Activated CD4-positive, alpha-beta memory T cell treated with anti-CD3 and anti-CD28 coated beads, Interleukin-2, amount 10 ng/mL, durations not matched to agents 7 days and 5 days (primary cell): ENCODE measurements around the gene APOD. TPM values are rescaled to one million over a fixed set of nuclear protein-coding genes. Genes with fewer than 3 reads are reported as not detected.

Experiments used
- CTCF ChIA-PET: fragments of 350-600 bp; sonication (Branson Sonifier 250); formaldehyde crosslinking; loops from one replicate; lab custom pipeline; 2021; ENCODE audit warnings: antibody characterized with exemption, inconsistent platforms; lab: Charles Lee
- POLR2A ChIA-PET: fragments of 350-600 bp; sonication (Branson Sonifier 250); formaldehyde crosslinking; loops from one replicate; lab custom pipeline; 2021; ENCODE audit warnings: antibody characterized with exemption; lab: Charles Lee
- DNase-seq: peaks from one replicate; pipeline ENCODE4 v3.0.0-alpha.2; 2020
- H3K27ac Mint-ChIP-seq: one replicate; pipeline ENCODE4 v1.8.0; 2021; ENCODE audit warnings: mild to moderate bottlenecking, mixed read lengths
- H3K27me3 Mint-ChIP-seq: one replicate; pipeline ENCODE4 v1.8.0; 2021; ENCODE audit warnings: mixed read lengths
- H3K36me3 Mint-ChIP-seq: one replicate; pipeline ENCODE4 v1.8.0; 2021; ENCODE audit warnings: low read depth, mixed read lengths
- H3K4me1 Mint-ChIP-seq: one replicate; pipeline ENCODE4 v1.8.0; 2021; ENCODE audit warnings: mixed read lengths
- H3K4me3 Mint-ChIP-seq: one replicate; pipeline ENCODE4 v1.8.0; 2021; ENCODE audit warnings: mild to moderate bottlenecking, mixed read lengths
- H3K9me3 Mint-ChIP-seq: one replicate; pipeline ENCODE4 v1.8.0; 2021; ENCODE audit warnings: mixed read lengths
- total RNA-seq, 2 experiments: library from RNA; stranded (reverse); gene quantifications; one replicate each; pipeline ENCODE4 v1.2.3, GENCODE V29; 2021

Gene APOD
- total RNA-seq, 2 experiments from 2014 or later, result not detected

DNA sequence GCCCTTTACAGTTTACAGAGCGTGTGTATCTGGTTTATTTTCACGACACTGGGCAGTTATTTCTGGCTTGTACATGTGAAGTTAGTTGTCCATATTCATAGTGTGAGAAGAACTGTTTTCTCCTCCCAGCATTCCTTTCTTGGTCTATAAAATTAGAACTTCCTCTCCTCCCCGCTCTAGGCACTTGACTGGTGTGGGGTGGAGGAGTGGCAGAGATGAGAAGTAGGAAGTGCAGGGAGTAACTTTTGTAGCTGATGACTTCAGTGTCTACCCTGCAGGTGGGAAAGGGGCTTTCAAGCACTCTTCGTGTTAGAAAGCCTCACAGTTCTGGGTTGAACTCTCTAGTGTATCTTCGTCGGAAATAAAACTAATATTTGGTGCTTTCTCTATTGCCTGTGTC lies 13.4 kb downstream of the APOD start:
- H3K9me3 Mint-ChIP-seq, result no peaks in the 10 kb centered on the region
- H3K27ac Mint-ChIP-seq, result no peak overlapping the region
- ChIA-PET POLR2A (interaction anchor here (1.7 kb wide), 1 partner anchor 27 kb away, joined by 4 read pairs; the partner anchor contains the start of gene PPP1R2), CTCF (interaction anchor here (1.0 to 1.1 kb wide), 2 partner anchors 13 to 299 kb away, joined by 3 to 4 read pairs; partner anchors contain the start of genes APOD and XXYLT1)
- DNase-seq, result no peak
- H3K4me3 Mint-ChIP-seq, result no peak overlapping the region
- H3K36me3 Mint-ChIP-seq, result no peaks in the 10 kb centered on the region
- H3K27me3 Mint-ChIP-seq, result peaks cover 5% of the 10 kb centered on the region
- no peaks in the 10 kb centered on the region for H3K4me1 Mint-ChIP-seq

GRCh38 chr3:195568630-195569029 lies 15.1 kb downstream of the APOD start:
- H3K4me1 Mint-ChIP-seq, result no peaks in the 10 kb centered on the region
- H3K36me3 Mint-ChIP-seq, result no peaks in the 10 kb centered on the region
- H3K27ac Mint-ChIP-seq, result no peak overlapping the region
- no peak overlapping the region for H3K4me3 Mint-ChIP-seq
- no peaks in the 10 kb centered on the region for H3K9me3 Mint-ChIP-seq
- H3K27me3 Mint-ChIP-seq, result peaks cover 5% of the 10 kb centered on the region
- ChIA-PET CTCF (interaction anchor here (4.1 kb wide), 1 partner anchor 13 kb away, joined by 15 read pairs; no protein-coding TSS in a partner anchor), POLR2A (no interaction called here)
- DNase-seq, result no peak

GRCh38 chr3:195566797-195567196 lies 16.9 kb downstream of the APOD start:
- Mint-ChIP-seq H3K27ac (no peak overlapping the region), H3K9me3 (no peaks in the 10 kb centered on the region)

DNA sequence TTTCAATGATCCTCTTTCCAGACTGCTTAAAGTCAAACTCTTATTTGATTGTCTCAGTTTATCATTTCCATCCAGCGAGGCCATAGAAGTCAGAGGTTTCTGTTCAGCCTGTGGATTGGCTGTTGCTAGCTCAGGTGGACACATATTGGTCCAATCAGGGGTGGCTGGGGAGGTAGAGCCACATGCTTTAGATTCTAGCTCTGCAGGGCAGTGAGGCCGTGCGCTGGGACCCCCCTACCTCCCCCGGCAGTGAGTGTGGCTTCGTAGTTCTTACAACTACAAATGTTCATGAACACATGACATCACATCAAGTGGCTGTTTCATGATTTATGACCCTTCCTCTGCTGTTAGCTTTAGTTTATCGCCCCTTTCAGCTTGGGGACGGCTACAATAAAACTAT lies 18.0 kb downstream of the APOD start:
- Mint-ChIP-seq H3K36me3 (no peaks in the 10 kb centered on the region), H3K9me3 (no peaks in the 10 kb centered on the region), H3K27me3 (peaks cover 5% of the 10 kb centered on the region), H3K4me1 (no peaks in the 10 kb centered on the region), H3K27ac (no peak overlapping the region), H3K4me3 (no peak overlapping the region)
- CTCF ChIA-PET, result interaction anchor here (4.1 kb wide), 1 partner anchor 10 kb away, joined by 15 read pairs; no protein-coding TSS in a partner anchor
- DNase-seq, result no peak
- POLR2A ChIA-PET, result interaction anchor here (2.1 kb wide), 1 partner anchor 15 kb away, joined by 5 read pairs; no protein-coding TSS in a partner anchor

More at GRCh38 chr3:195566797-195567196, 16.9 kb downstream of the APOD start:
- ChIA-PET POLR2A (interaction anchor here (1.6 to 2.1 kb wide), 2 partner anchors 16 to 17 kb away, joined by 3 to 5 read pairs; partner anchors contain the start of gene APOD), CTCF (interaction anchor here (4.1 kb wide), 1 partner anchor 11 kb away, joined by 15 read pairs; no protein-coding TSS in a partner anchor)
- DNase-seq, result no peak
- no peaks in the 10 kb centered on the region for H3K36me3 Mint-ChIP-seq
- no peak overlapping the region for H3K4me3 Mint-ChIP-seq
- no peaks in the 10 kb centered on the region for H3K4me1 Mint-ChIP-seq
- peaks cover 5% of the 10 kb centered on the region for H3K27me3 Mint-ChIP-seq

GRCh38 chr3:195563317-195563716 lies 20.4 kb downstream of the APOD start:
- H3K9me3 Mint-ChIP-seq, result no peaks in the 10 kb centered on the region
- POLR2A ChIA-PET, result no interaction called here
- H3K27me3 Mint-ChIP-seq, result peaks cover 5% of the 10 kb centered on the region
- H3K27ac Mint-ChIP-seq, result no peak overlapping the region
- CTCF ChIA-PET, result no interaction called here
- DNase-seq, result no peak
- peaks cover 4% of the 10 kb centered on the region for H3K4me1 Mint-ChIP-seq
- no peaks in the 10 kb centered on the region for H3K36me3 Mint-ChIP-seq
- H3K4me3 Mint-ChIP-seq, result no peak overlapping the region

GRCh38 chr3:195559723-195560409 lies 23.9 kb downstream of the APOD start:
- Mint-ChIP-seq H3K27ac (no peak overlapping the region), H3K9me3 (no peaks in the 10 kb centered on the region), H3K4me3 (no peak overlapping the region), H3K36me3 (no peaks in the 10 kb centered on the region), H3K4me1 (peaks cover 13% of the 10 kb centered on the region), H3K27me3 (no peaks in the 10 kb centered on the region)
- CTCF ChIA-PET, result interaction anchor here (1.0 to 1.6 kb wide), 2 partner anchors 10 to 17 kb away, joined by 3 to 5 read pairs; partner anchors contain the start of gene PPP1R2
- POLR2A ChIA-PET, result interaction anchor here (1.0 to 1.1 kb wide), 2 partner anchors 10 to 289 kb away, joined by 3 read pairs; partner anchors contain the start of gene XXYLT1
- no peak for DNase-seq

GRCh38 chr3:195558602-195559001 lies 25.1 kb downstream of the APOD start:
- Mint-ChIP-seq H3K4me3 (no peak overlapping the region), H3K27me3 (no peaks in the 10 kb centered on the region), H3K9me3 (no peaks in the 10 kb centered on the region), H3K4me1 (peaks cover 13% of the 10 kb centered on the region), H3K36me3 (no peaks in the 10 kb centered on the region), H3K27ac (no peak overlapping the region)
- ChIA-PET CTCF (interaction anchor here (1.2 to 1.6 kb wide), 2 partner anchors 10 to 16 kb away, joined by 3 to 5 read pairs; partner anchors contain the start of gene PPP1R2), POLR2A (interaction anchor here (1.1 kb wide), 1 partner anchor 16 kb away, joined by 3 read pairs; the partner anchor contains the start of gene PPP1R2)
- peak; percentile 37 for DNase-seq

- Mint-ChIP-seq H3K27me3 (no peaks in the 10 kb centered on the region), H3K36me3 (no peaks in the 10 kb centered on the region), H3K9me3 (no peaks in the 10 kb centered on the region), H3K4me3 (no peak overlapping the region), H3K4me1 (peaks cover 16% of the 10 kb centered on the region), H3K27ac (no peak overlapping the region)
- CTCF ChIA-PET, result interaction anchor here (0.6 to 3.1 kb wide), 4 partner anchors 8 to 337 kb away, joined by 3 to 15 read pairs (median 5); no protein-coding TSS in a partner anchor
- POLR2A ChIA-PET, result interaction anchor here (1.8 kb wide), 1 partner anchor 14 kb away, joined by 7 read pairs; the partner anchor contains the start of gene PPP1R2
- DNase-seq, result no peak
These were observed 26.4 kb downstream of the APOD start for GRCh38 chr3:195557322-195557721.

DNA sequence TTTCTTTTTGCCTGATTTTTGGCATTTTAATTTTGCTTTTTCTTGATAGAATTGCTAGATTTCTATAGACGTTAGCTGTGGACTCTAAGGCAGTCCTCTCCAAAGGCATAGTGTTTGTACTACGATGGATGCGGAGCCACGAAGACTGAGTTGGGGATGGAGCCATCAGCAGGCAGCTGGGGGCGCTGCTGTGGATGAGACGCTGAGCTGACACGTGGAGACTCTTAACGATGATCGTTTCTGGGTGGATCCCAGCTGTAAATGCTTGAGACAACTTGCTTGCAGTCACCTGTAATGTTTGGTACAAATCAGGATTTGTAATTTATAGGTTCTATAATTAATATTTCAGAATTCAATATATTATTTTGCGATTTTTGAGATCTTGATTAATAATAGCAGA lies 27.4 kb downstream of the APOD start:
- Mint-ChIP-seq H3K4me1 (peaks cover 23% of the 10 kb centered on the region), H3K36me3 (no peaks in the 10 kb centered on the region), H3K27me3 (no peaks in the 10 kb centered on the region), H3K9me3 (no peaks in the 10 kb centered on the region), H3K27ac (no peak overlapping the region), H3K4me3 (no peak overlapping the region)
- no peak for DNase-seq
- ChIA-PET CTCF (interaction anchor here (0.6 to 3.1 kb wide), 5 partner anchors 11 to 338 kb away, joined by 3 to 15 read pairs (median 7); partner anchors contain the start of genes PPP1R2 and XXYLT1), POLR2A (interaction anchor here (1.8 kb wide), 1 partner anchor 13 kb away, joined by 7 read pairs; the partner anchor contains the start of gene PPP1R2)

DNA sequence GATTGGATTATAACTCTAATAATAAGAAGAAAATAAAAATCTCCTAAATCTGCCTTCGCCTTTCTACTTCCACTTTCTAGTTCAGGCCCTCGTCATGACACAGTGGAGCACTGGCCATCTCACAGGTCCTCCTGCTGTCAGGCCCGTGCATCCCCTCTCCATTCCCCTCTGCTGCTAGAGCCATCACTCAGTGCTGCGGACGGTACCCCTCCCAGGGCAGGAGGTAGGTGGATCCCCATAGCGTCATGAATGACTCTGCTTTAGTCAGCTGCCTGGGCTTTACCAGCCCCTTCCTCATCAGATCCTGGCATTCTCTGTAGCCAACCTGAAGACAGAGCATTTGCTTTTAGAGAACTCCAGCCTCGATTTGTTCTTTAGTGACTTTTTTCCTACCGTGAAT lies 28.6 kb downstream of the APOD start:
- POLR2A ChIA-PET, result interaction anchor here (1.3 kb wide), 2 partner anchors 10 to 12 kb away, joined by 3 to 5 read pairs; partner anchors contain the start of gene PPP1R2
- Mint-ChIP-seq H3K36me3 (no peaks in the 10 kb centered on the region), H3K27me3 (no peaks in the 10 kb centered on the region), H3K27ac (no peak overlapping the region), H3K4me1 (peaks cover 35% of the 10 kb centered on the region), H3K4me3 (no peak overlapping the region), H3K9me3 (no peaks in the 10 kb centered on the region)
- CTCF ChIA-PET, result interaction anchor here (2.0 to 3.1 kb wide), 3 partner anchors 9 to 284 kb away, joined by 7 to 15 read pairs (median 8); partner anchors contain the start of gene XXYLT1
- no peak for DNase-seq

- H3K36me3 Mint-ChIP-seq, result no peaks in the 10 kb centered on the region
- ChIA-PET CTCF (interaction anchor here (2.3 to 3.1 kb wide), 2 partner anchors 12 to 283 kb away, joined by 8 to 15 read pairs; partner anchors contain the start of gene XXYLT1), POLR2A (interaction anchor here (1.3 kb wide), 2 partner anchors 9 to 12 kb away, joined by 3 to 5 read pairs; partner anchors contain the start of gene PPP1R2)
- no peaks in the 10 kb centered on the region for H3K27me3 Mint-ChIP-seq
- H3K9me3 Mint-ChIP-seq, result no peaks in the 10 kb centered on the region
- no peak for DNase-seq
- no peak overlapping the region for H3K27ac Mint-ChIP-seq
- H3K4me3 Mint-ChIP-seq, result no peak overlapping the region
- H3K4me1 Mint-ChIP-seq, result peaks cover 42% of the 10 kb centered on the region
These were observed 29.3 kb downstream of the APOD start for GRCh38 chr3:195554458-195554857.

GRCh38 chr3:195553268-195553667 lies 30.5 kb downstream of the APOD start:
- no peaks in the 10 kb centered on the region for H3K27me3 Mint-ChIP-seq

More at GRCh38 chr3:195553268-195553667, 30.5 kb downstream of the APOD start:
- H3K4me1 Mint-ChIP-seq, result peaks cover 46% of the 10 kb centered on the region
- no peaks in the 10 kb centered on the region for H3K36me3 Mint-ChIP-seq
- no peak overlapping the region for H3K4me3 Mint-ChIP-seq
- DNase-seq, result no peak
- no peak overlapping the region for H3K27ac Mint-ChIP-seq
- no peaks in the 10 kb centered on the region for H3K9me3 Mint-ChIP-seq
- POLR2A ChIA-PET, result interaction anchor here (4.8 kb wide), 1 partner anchor 12 kb away, joined by 60 read pairs; the partner anchor contains the start of gene PPP1R2
- CTCF ChIA-PET, result interaction anchor here (1.0 to 1.2 kb wide), 2 partner anchors 15 to 282 kb away, joined by 4 to 5 read pairs; partner anchors contain the start of gene XXYLT1
